Suprapubic skin (tissue), 4 donors: ENCODE results near the gene CYP46A1.

Source experiments
- CTCF ChIP-seq, 2 donors: fragments of 200-600 bp in 1 of 2; fragments of 450-650 bp in 1 of 2; sonication (generic) in 1 of 2; IDR thresholded peaks; one replicate each; pipeline ENCODE4 v1.5.1; 2016 to 2019; ENCODE audit warnings: antibody characterized with exemption in 2 of 2, mild to moderate bottlenecking in 1 of 2, moderate library complexity in 1 of 2
- EP300 ChIP-seq: sonication (generic); formaldehyde crosslinking; IDR thresholded peaks from one replicate; pipeline ENCODE4 v1.6.1; 2017; ENCODE audit warnings: antibody characterized with exemption
- POLR2A ChIP-seq, 2 donors: fragments of 450-650 bp; IDR thresholded peaks; one replicate each; pipeline ENCODE4 v1.6.1; 2017; ENCODE audit warnings: antibody characterized with exemption in 2 of 2, mild to moderate bottlenecking in 2 of 2, moderate library complexity in 2 of 2
- POLR2AphosphoS5 ChIP-seq, 3 donors: sonication (generic); formaldehyde crosslinking; IDR thresholded peaks; one replicate each; pipeline ENCODE4 v1.6.1; 2017; ENCODE audit warnings: antibody characterized with exemption in 3 of 3

- TF ChIP-seq POLR2A (IDR thresholded peaks at IDR 0.05) (no peak), CTCF (IDR thresholded peaks at IDR 0.05) (no peak), POLR2AphosphoS5 (IDR thresholded peaks at IDR 0.05) (no peak), EP300 (no peak)
These were observed 25.8 kb upstream of the CYP46A1 start for GRCh38 chr14:99658218-99658845.
